Testis (tissue), 2 donors: ENCODE results near the gene SIGLEC11.

ENCODE experiments used
- CTCF ChIP-seq, 3 experiments: fragments of 450-650 bp in 2 of 3; fragments of 200-600 bp in 1 of 3; sonication (generic) in 1 of 3; IDR thresholded peaks; one replicate each; pipeline ENCODE4 v1.5.1; 2016 to 2019; ENCODE audit warnings: antibody characterized with exemption in 3 of 3, mild to moderate bottlenecking in 2 of 3, moderate library complexity in 1 of 3
- POLR2A ChIP-seq: fragments of 450-650 bp; IDR thresholded peaks from one replicate; pipeline ENCODE4 v1.6.1; 2017; ENCODE audit warnings: antibody characterized with exemption, mild to moderate bottlenecking, moderate library complexity

GRCh38 chr19:49921871-49922795 is 38.8 kb downstream of the SIGLEC11 start:
- TF ChIP-seq POLR2A (no peak), CTCF (IDR thresholded peaks at IDR 0.05) (no peak)
